Fibroblast of mammary gland (primary cell): ENCODE measurements around the gene YY1.
"Not testable (repeated sequence)": the region's sequence is repeated elsewhere in the genome, so short reads cannot be mapped to it uniquely, and the experiment has no call there.

Experiments used
- DNase-seq: peaks from one replicate; pipeline ENCODE4 v3.0.0-alpha.2; 2010; ENCODE audit warnings: low read depth
- H3K4me3 ChIP-seq: 2 replicates; pipeline ENCODE4 v1.5.1; 2011; ENCODE audit warnings: low read depth, mild to moderate bottlenecking, low read length, moderate library complexity; ENCODE audit not compliant: control insufficient read depth
- CTCF ChIP-seq: conservative IDR thresholded peaks from 2 replicates; pipeline ENCODE4 v1.5.1; 2011; ENCODE audit warnings: low read depth, low read length, inconsistent platforms; ENCODE audit not compliant: control insufficient read depth, insufficient read depth

Gene YY1

GRCh38 chr14:100304825-100305323, 65.9 kb downstream of the YY1 start:
- H3K4me3 ChIP-seq = peak overlapping the region; percentile 49

GRCh38 chr14:100305324-100306100, 66.6 kb downstream of the YY1 start:
- no peak for DNase-seq
- H3K4me3 ChIP-seq = peak overlapping the region; percentile 49
- no peak for TF ChIP-seq CTCF

More at GRCh38 chr14:100304825-100305323, 65.9 kb downstream of the YY1 start:
- no peak for TF ChIP-seq CTCF
- DNase-seq = peak; percentile 19

GRCh38 chr14:100306101-100306997, 67.4 kb downstream of the YY1 start, which contains the start of gene SLC25A29:
Gene SLC25A29, minus strand, starts transcription at chr14:100306444. Its CDS starts 212 bp downstream, at chr14:100306232.
- DNase-seq = peak; percentile 58
- H3K4me3 ChIP-seq = peak within 1 kb of the TSS; percentile 67
- TF ChIP-seq CTCF = no peak

GRCh38 chr14:100306998-100307765, 68.2 kb downstream of the YY1 start:
- H3K4me3 ChIP-seq = peak overlapping the region; percentile 67
- no peak for TF ChIP-seq CTCF

GRCh38 chr14:100307766-100308426, 69.0 kb downstream of the YY1 start:
- no peak for TF ChIP-seq CTCF
- no peak overlapping the region for H3K4me3 ChIP-seq
- DNase-seq = no peak

More at GRCh38 chr14:100306998-100307765, 68.2 kb downstream of the YY1 start:
- no peak for DNase-seq

- not testable (repeated sequence) for H3K4me3 ChIP-seq, DNase-seq
Measured at GRCh38 chr14:100308427-100308792, 69.5 kb downstream of the YY1 start.
